HG03196 (cell line): ENCODE measurements around the gene KCNIP4.
A peak's percentile ranks its signal among the peaks of the same experiment; 100 is the strongest.

Experiments
- ATAC-seq: cut with Tn5 transposase; IDR thresholded peaks from one replicate; pipeline ENCODE4 v1.9.1; 2021; ENCODE audit not compliant: unreplicated experiment

The KCNIP4 gene

GRCh38 chr4:21901831-21902230, 46.7 kb downstream of the KCNIP4 start:
- no peak for ATAC-seq

GRCh38 chr4:21901281-21901680, 47.3 kb downstream of the KCNIP4 start:
- no peak for ATAC-seq

GRCh38 chr4:21900211-21900610, 48.4 kb downstream of the KCNIP4 start:
- ATAC-seq, result no peak

GRCh38 chr4:21898101-21898500, 50.5 kb downstream of the KCNIP4 start:
- ATAC-seq, result no peak

- no peak for ATAC-seq
Observed at GRCh38 chr4:21896767-21897166, 51.8 kb downstream of the KCNIP4 start.

- ATAC-seq, result no peak
Observed at GRCh38 chr4:21893136-21893535, 55.4 kb downstream of the KCNIP4 start.

- ATAC-seq, result no peak
Observed at GRCh38 chr4:21890231-21890630, 58.3 kb downstream of the KCNIP4 start.

- ATAC-seq, result peak; percentile 80
Observed at GRCh38 chr4:21888195-21888976, 60.2 kb downstream of the KCNIP4 start.

GRCh38 chr4:21887481-21887880, 61.1 kb downstream of the KCNIP4 start:
- no peak for ATAC-seq

- ATAC-seq, result no peak
Observed at GRCh38 chr4:21885770-21886169, 62.8 kb downstream of the KCNIP4 start.

GRCh38 chr4:21885241-21885640, 63.3 kb downstream of the KCNIP4 start:
- ATAC-seq, result no peak

- no peak for ATAC-seq
Observed at GRCh38 chr4:21884615-21885014, 64.0 kb downstream of the KCNIP4 start.

- no peak for ATAC-seq
Observed at GRCh38 chr4:21882051-21882839, 66.3 kb downstream of the KCNIP4 start.

GRCh38 chr4:21879187-21879586, 69.4 kb downstream of the KCNIP4 start:
- no peak for ATAC-seq

- no peak for ATAC-seq
Observed at GRCh38 chr4:21876711-21877110, 71.9 kb downstream of the KCNIP4 start.

GRCh38 chr4:21873145-21873544, 75.4 kb downstream of the KCNIP4 start:
- no peak for ATAC-seq

- no peak for ATAC-seq
Observed at GRCh38 chr4:21872101-21872500, 76.5 kb downstream of the KCNIP4 start.

GRCh38 chr4:21869978-21870745, 78.4 kb downstream of the KCNIP4 start:
- no peak for ATAC-seq

GRCh38 chr4:21864686-21865085, 83.9 kb downstream of the KCNIP4 start:
- no peak for ATAC-seq

GRCh38 chr4:21862917-21863316, 85.7 kb downstream of the KCNIP4 start:
- no peak for ATAC-seq

- no peak for ATAC-seq
Observed at GRCh38 chr4:21858971-21859370, 89.6 kb downstream of the KCNIP4 start.

GRCh38 chr4:21856754-21857153, 91.8 kb downstream of the KCNIP4 start:
- no peak for ATAC-seq
